Tibial nerve (tissue), 4 donors: ENCODE data around the gene HAGH. TPM values are rescaled to one million over a fixed set of nuclear protein-coding genes. Genes with fewer than 3 reads are reported as not detected.

Experiments used
- DNase-seq, 2 donors: peaks; one replicate each; pipeline ENCODE4 v3.0.0-alpha.2; 2019; ENCODE audit warnings: low spot score in 2 of 2
- H3K27ac ChIP-seq, 4 donors: fragments of 200-600 bp; sonication (generic) in 3 of 4; one replicate each; pipeline ENCODE4 v1.5.1; 2017 to 2019; ENCODE audit warnings: mild to moderate bottlenecking in 1 of 4
- H3K27me3 ChIP-seq, 2 donors: fragments of 200-600 bp; sonication (generic) in 1 of 2; one replicate each; pipeline versions ENCODE4 v1.5.1 to v1.6.0; 2017 to 2019
- H3K36me3 ChIP-seq, 3 donors: fragments of 200-600 bp; sonication (generic); one replicate each; pipeline ENCODE4 v1.5.1; 2018 to 2019
- H3K4me1 ChIP-seq, 4 donors: fragments of 200-600 bp; sonication (generic) in 3 of 4; one replicate each; pipeline ENCODE4 v1.5.1; 2017 to 2019
- H3K4me3 ChIP-seq, 4 donors: fragments of 200-600 bp; sonication (generic) in 3 of 4; one replicate each; pipeline ENCODE4 v1.5.1; 2017 to 2019; ENCODE audit warnings: mild to moderate bottlenecking in 1 of 4, moderate library complexity in 1 of 4
- H3K9me3 ChIP-seq, 4 donors: fragments of 200-600 bp; sonication (generic) in 3 of 4; one replicate each; pipeline ENCODE4 v1.5.1; 2017 to 2019
- EP300 ChIP-seq, 2 donors: sonication (generic); formaldehyde crosslinking; IDR thresholded peaks; one replicate each; pipeline ENCODE4 v1.6.1; 2017; ENCODE audit warnings: antibody characterized with exemption in 2 of 2, mild to moderate bottlenecking in 1 of 2
- POLR2A ChIP-seq, 2 donors: fragments of 450-650 bp; IDR thresholded peaks; one replicate each; pipeline ENCODE4 v1.6.1; 2017; ENCODE audit warnings: antibody characterized with exemption in 2 of 2, mild to moderate bottlenecking in 2 of 2, moderate library complexity in 2 of 2
- WGBS, 2 donors: methylation state at CpG; one replicate each; pipeline ENCODE4 v1.1.5; 2018; 5-methylcytosine and 5-hydroxymethylcytosine counted together
- total RNA-seq, 4 donors: library from RNA; depleted of rRNA; stranded (reverse); fragments of >200 nt; gene quantifications; one replicate each; pipeline ENCODE4 v1.1.0, GENCODE V29; 2016
- TF ChIP-seq, protein P1 (sequence below), 5 experiments: fragments of 200-600 bp in 3 of 5; fragments of 450-650 bp in 2 of 5; sonication (generic) in 3 of 5; IDR thresholded peaks; one replicate each; pipeline ENCODE4 v1.5.1; 2016 to 2019; ENCODE audit warnings: antibody characterized with exemption in 5 of 5, mild to moderate bottlenecking in 3 of 5, moderate library complexity in 2 of 5

HAGH gene
- total RNA-seq, 4 donors from 2014 or later = 89.2 to 161 (median 100) TPM

DNA sequence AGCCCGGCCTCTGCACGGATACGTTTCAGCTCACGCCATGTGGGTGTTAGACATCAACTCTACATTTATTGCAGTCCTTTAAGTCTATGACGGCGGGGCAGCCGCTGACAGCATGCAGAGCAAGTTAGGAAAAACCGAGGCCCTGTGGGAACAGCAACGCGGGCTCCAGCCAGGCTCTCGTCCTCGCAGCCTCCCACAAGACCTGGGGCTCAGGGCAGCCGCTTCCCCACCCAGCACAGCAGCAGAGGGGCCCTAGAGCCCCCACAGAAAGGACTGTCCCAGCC, 50.0 kb downstream of the HAGH start:
- Histone ChIP-seq H3K27ac (no peak overlapping the region), H3K9me3 (no peaks in the 10 kb centered on the region), H3K4me1 (peaks cover 0 to 62% (median 29%) of the 10 kb centered on the region in 4 donors), H3K4me3 (no peak overlapping the region), H3K27me3 (no peaks in the 10 kb centered on the region), H3K36me3 (peaks cover 0 to 64% (median 0%) of the 10 kb centered on the region in 3 donors)
- TF ChIP-seq POLR2A (IDR thresholded peaks at IDR 0.05) = no peak
- TF ChIP-seq, protein P1, sequence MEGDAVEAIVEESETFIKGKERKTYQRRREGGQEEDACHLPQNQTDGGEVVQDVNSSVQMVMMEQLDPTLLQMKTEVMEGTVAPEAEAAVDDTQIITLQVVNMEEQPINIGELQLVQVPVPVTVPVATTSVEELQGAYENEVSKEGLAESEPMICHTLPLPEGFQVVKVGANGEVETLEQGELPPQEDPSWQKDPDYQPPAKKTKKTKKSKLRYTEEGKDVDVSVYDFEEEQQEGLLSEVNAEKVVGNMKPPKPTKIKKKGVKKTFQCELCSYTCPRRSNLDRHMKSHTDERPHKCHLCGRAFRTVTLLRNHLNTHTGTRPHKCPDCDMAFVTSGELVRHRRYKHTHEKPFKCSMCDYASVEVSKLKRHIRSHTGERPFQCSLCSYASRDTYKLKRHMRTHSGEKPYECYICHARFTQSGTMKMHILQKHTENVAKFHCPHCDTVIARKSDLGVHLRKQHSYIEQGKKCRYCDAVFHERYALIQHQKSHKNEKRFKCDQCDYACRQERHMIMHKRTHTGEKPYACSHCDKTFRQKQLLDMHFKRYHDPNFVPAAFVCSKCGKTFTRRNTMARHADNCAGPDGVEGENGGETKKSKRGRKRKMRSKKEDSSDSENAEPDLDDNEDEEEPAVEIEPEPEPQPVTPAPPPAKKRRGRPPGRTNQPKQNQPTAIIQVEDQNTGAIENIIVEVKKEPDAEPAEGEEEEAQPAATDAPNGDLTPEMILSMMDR (IDR thresholded peaks at IDR 0.05) = no peak
- no peak for TF ChIP-seq EP300 (IDR thresholded peaks at IDR 0.05)
- WGBS, 2 donors = 77 to 84% methylated on average over 13 of the region's 13 CpGs
- no peak for DNase-seq

DNA sequence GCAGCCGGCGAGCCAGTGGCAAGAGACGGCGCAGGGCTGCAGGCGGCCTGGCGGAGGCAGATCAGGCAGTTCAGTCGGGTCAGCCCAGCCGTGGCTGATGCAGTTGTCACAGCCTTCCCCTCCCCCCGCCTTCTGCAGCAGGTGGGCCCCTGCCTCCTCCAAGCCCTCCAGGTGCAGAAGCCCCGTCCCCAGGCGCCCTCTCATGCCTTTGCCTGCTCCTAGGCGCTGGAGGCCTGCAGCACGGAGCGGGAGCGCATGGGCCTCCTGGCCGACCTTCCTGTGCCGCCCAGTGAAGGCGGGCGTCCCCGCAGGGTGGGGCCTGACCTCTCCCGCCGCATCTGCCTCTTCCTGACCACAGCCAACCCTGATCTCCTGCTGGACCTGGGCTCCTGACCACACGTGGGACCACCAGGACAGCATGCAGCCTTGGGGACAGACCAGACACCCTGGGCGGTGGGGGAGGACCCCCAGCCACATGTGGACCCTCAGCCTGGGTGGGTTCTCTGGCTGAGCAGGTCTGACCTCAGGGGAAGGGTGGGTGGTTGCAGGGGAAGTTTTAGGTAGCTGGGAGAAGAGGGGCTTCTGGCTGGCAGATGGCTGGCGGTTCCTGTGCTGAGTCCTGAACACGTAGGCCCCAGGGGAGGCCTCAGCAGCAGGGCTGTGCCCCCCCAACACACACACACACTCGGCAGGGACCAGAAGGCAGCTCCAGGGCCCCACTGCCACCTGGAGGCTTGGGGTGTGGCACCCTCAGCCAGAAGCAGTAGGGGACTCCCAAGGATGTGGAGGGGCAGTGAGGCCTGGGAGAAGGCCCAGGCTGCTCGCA, 50.6 kb downstream of the HAGH start:
- Histone ChIP-seq H3K4me3 (no peak overlapping the region), H3K27me3 (no peaks in the 10 kb centered on the region), H3K36me3 (peaks cover 0 to 64% (median 0%) of the 10 kb centered on the region in 3 donors), H3K9me3 (no peaks in the 10 kb centered on the region), H3K4me1 (peaks cover 0 to 58% (median 26%) of the 10 kb centered on the region in 4 donors), H3K27ac (no peak overlapping the region)
- no peak for TF ChIP-seq EP300 (IDR thresholded peaks at IDR 0.05)
- TF ChIP-seq POLR2A (IDR thresholded peaks at IDR 0.05) = no peak
- TF ChIP-seq, protein P1 (IDR thresholded peaks at IDR 0.05) = no peak
- no peak for DNase-seq
- 67 to 80% methylated on average over 11 to 12 of the region's 28 CpGs for WGBS, 2 donors

DNA sequence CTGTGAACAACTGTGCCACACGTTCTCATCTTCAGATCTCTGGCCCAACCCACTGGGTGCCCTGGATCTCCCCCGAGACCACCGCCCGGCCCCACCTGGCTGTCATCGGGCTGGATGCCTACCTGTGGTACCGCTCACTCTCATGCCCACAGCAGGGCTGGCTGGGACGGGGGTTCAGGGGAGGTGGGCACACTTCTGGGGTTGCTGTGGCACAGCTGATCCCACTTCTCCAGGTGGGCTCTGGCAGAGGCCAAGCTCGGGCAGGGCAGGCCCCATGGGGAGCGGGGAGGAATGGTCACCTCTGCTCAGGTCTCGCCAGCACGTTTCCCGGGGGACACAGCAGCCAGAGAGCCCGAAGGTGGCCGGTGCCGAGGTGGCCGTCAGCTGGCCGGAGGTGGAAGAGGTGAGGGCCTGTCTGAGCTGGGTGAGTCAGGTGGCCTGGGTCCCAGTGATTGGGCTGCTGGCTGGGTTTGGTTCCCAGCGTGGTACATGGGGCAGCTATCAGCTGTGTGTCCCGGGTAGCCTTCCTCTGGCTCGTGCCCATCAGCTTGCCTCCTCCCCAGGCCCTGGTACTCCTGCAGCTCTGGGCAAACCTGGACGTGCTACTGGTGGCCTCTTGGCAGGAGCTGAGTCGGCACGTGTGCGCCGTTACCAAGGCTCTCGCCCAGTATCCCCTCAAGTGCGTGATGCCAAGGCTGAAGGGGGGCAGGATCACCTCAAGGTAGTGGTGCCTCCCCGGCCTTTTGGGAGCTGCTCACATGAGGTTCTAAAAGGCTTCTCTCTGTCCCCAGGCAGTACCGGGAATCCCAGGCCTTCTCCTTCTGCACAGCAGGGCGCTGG, 51.4 kb downstream of the HAGH start:
- WGBS, 2 donors = 89% methylated on average over 15 to 26 of the region's 30 CpGs
- no peak for DNase-seq
- no peaks in the 10 kb centered on the region for H3K9me3 ChIP-seq
- H3K36me3 ChIP-seq = peaks cover 0 to 56% (median 0%) of the 10 kb centered on the region in 3 donors
- TF ChIP-seq EP300 (IDR thresholded peaks at IDR 0.05) = no peak
- TF ChIP-seq POLR2A (IDR thresholded peaks at IDR 0.05) = no peak
- TF ChIP-seq, protein P1 (IDR thresholded peaks at IDR 0.05) = no peak
- no peak overlapping the region for H3K27ac ChIP-seq
- H3K4me1 ChIP-seq = peaks cover 0 to 58% (median 24%) of the 10 kb centered on the region in 4 donors
- no peaks in the 10 kb centered on the region for H3K27me3 ChIP-seq
- H3K4me3 ChIP-seq = no peak overlapping the region

DNA sequence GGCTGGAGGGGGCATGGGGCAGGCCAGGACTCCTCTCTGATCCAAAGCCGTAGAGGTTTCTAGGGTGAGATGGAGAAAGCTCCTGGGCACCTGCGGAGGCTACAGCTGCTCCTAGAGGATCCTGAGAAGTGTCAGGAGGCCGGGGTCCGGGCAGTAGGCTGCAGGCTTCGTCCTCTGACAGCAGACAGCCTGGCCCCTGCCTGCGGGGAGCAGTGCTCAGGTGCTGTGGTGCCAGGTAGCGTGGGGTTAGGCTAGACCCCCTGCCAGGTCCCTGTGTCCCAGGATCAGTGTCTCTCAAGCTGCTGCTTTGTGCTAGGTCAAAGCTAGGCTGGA, 52.2 kb downstream of the HAGH start:
- no peak for DNase-seq
- no peaks in the 10 kb centered on the region for H3K9me3 ChIP-seq
- peak overlapping the region in 3 of 4 donors; percentile 93 to 95 (median 93) for H3K27ac ChIP-seq
- TF ChIP-seq EP300 (IDR thresholded peaks at IDR 0.05) (no peak), POLR2A (IDR thresholded peaks at IDR 0.05) (no peak)
- TF ChIP-seq, protein P1 (IDR thresholded peaks at IDR 0.05) = no peak
- peaks cover 0 to 58% (median 28%) of the 10 kb centered on the region in 4 donors for H3K4me1 ChIP-seq
- H3K4me3 ChIP-seq = peak overlapping the region in 2 of 4 donors; percentile 86 to 96
- 92 to 96% methylated on average over 6 to 7 of the region's 7 CpGs for WGBS, 2 donors
- peaks cover 0 to 54% (median 0%) of the 10 kb centered on the region in 3 donors for H3K36me3 ChIP-seq
- no peaks in the 10 kb centered on the region for H3K27me3 ChIP-seq
